Left forelimb (tissue), 1 donor: ENCODE results near the gene LMCD1.

ENCODE experiments used
- DNase-seq: peaks from one replicate; pipeline ENCODE4 v3.0.0-alpha.2; 2018; ENCODE audit warnings: low spot score

Gene LMCD1

DNA sequence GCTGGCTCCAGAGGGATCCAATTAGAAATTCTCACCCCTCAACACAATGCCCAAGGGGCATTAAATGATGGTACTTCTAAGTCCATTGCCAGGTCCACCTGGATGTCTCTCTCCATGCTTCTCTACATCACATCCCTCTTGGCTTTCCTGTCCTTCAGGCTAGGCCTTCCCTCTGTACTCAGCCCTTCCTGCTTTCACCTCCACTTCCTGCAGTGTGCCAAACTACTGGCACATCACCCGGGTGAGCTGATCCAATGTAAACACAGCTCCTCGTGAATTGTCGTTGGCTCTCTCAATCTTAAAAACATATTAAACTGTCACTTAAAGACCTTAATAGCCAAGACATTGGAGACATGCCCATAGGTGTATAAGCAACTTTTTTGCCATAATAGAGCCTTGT is 4.0 kb downstream of the LMCD1 start:
- DNase-seq = no peak

GRCh38 chr3:8506571-8507061 is 5.0 kb downstream of the LMCD1 start:
- DNase-seq = no peak

DNA sequence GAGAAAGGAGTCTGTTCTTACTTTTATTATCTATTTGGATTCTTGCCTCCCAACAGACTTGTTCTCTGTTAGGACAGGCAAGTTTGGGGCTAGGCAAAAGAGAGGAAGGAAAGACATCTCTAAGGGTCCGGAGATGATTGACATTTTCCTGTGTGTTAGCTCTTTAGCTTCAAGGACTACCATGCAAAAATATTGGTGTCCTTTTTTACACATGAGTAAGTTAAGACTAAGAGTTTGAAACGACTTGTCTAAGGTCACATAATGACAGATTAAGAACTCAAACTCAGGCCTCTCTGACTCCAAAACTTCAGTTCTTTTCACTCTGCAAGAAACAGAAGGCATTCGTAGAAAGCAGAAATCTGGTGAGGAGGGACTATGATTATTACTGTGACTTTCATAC is 5.9 kb downstream of the LMCD1 start:
- no peak for DNase-seq

GRCh38 chr3:8509961-8510360 is 8.3 kb downstream of the LMCD1 start:
- DNase-seq = no peak

DNA sequence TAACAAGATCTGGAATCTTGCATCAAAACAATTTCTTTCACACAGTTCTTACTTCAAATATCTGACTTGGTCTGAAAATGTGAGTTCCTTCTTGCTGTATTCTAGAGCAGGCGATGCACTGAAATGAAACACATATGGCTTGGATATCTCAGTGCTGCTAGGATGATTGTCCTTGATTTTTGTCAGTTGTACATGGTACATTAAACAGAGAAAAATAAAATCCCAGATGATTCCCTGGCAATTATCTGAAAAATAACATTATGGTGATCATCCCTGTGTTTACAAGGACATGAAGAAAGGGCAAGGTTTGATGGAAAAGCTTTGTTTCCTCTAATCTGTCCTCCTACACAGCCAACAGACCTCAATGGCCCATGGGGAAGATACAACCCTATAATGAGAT is 10.6 kb downstream of the LMCD1 start:
- no peak for DNase-seq

DNA sequence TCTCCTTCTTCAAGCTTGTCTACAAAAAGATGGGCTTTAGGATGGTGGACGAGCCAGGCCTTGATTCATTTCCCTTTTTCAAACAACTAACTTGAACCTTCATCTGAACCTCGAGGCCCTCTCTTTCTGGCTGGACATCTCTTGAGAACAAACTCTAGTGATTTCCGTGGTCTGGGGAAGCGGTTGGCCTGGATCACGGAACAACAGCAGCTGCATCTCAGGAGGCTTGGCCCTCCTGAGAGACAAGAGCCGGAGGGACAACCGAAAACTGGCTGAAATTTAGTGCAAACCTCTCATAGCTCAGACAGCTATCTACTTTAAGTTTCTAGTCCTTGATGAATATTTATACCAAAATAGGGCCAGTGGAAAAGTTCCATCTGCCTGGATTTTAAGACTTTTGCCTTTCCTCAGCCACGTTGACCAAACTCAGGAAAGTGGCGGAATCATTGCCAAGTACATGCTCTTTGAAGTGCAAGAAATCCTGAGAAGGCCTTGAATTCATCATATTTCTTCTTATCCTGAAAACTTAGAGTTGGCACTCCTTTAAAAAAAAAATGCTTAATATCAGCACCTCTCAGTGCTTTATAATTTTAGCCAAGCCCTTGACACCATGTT is 14.5 kb downstream of the LMCD1 start:
- no peak for DNase-seq

GRCh38 chr3:8516783-8517182 is 15.2 kb downstream of the LMCD1 start:
- no peak for DNase-seq

GRCh38 chr3:8517487-8517886 is 15.9 kb downstream of the LMCD1 start:
- no peak for DNase-seq

- DNase-seq = no peak
Observed at GRCh38 chr3:8518138-8518537, 16.5 kb downstream of the LMCD1 start.

DNA sequence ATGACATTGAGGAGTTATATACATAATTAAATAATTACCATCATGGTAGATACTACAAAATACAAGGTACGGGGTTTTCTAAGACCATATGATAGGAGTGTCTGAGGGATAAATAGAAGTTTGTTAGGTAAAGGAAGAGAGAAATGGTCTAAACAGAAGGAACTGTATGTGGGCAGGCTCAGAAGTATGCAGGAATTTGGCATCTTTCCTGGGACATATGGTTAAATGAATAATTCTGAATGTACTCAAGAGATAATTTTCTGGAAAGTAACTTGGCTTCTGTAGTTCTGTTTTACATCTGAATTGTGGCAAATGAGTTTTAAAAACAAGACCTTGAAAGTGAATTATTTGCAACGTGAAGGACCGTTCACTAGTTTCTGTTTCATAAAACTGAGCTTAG is 17.5 kb downstream of the LMCD1 start:
- DNase-seq = no peak

DNA sequence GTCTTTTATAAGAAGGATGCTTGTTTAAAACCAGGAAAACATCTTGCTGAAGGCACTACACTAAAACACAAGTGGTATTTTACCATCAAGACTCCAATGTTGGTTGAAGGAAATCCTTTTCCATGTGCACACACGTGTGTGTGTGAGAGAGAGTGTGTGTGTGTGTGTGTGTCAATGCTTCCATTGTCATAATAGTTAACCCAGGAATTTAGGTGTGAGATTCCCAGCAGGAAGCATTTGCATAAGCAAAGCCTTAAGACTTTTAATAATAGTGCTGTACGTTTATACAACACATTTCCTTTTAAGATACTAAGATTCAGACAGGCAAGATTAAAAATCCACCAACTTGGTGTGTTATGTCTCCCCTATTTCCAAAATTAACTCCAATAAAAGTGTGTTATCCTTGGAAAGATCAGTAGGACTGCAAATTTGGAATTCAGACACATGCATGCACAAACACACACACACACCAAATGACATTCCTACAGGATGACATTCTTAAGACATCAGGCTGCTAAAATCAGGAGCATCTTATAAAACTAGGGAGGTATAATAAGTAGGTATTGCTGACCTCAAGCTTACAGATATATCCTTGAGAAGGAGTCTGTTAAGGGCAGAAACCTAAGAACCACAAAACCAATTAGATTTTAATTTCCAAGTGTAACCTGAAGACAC is 18.3 kb downstream of the LMCD1 start:
- no peak for DNase-seq

DNA sequence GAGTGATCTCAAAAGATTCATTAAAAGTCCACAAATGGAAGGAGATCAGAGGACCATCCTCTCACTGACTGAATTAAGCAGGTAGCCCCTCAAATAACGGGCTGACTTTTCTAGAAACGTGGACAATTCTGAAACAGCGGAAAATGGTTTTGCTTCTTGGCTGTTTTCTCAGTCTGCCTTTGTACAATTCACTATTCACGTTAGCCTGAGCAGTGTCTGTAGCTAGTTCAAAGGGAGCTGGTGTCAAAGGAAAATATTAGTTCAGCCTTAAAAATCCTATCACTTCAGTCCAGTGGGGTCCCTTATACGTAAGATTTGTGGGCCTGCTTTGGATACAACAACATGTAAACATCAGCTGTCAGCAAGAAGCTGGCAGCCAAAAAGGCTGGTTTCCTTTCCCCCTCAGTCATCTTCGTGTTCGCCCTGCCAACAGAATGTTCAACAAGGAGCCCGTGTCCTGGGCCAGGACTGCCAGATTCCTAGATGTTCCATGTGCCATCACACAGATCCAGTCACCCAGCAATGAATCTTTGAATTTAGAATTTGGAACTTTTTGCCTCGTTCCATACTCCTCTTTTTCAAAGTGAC is 19.3 kb downstream of the LMCD1 start:
- no peak for DNase-seq

DNA sequence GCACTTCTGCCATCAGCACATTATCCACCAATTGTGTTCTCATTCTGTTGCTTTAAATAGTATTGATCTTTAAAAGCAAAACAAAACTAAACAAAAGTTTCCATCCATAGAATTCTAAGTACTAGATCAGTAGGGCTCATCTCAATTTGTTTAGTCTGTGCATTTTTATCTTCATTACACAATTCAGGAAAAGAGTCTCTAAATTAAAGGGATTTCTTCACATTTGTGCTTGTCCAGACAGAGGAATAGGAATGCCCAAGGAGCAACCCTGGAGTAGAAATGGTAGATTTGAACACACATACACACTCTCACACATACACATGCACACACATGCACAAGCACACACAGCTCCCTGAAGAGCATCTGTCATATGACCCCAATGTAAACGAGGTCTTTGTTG is 21.4 kb downstream of the LMCD1 start:
- no peak for DNase-seq

DNA sequence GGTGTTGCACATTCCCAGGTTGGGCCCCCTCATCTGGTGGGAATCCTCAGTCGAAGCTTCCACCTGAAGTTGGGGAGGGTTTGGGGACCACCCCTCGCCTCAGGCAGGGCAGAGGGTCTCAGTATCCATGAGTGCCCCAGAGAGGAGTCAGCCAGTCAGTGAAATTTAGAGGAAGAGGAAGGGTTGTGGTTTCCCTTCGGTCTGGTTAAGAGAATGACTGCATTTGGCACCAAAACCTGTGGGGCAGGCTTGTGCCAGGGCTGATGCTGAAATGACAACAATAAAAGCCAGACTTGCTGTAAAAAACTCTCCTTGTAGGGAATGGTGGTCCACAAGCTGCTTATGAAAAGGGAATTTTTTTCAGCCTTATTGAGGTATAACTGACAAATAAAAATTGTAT is 22.6 kb downstream of the LMCD1 start:
- DNase-seq = no peak

DNA sequence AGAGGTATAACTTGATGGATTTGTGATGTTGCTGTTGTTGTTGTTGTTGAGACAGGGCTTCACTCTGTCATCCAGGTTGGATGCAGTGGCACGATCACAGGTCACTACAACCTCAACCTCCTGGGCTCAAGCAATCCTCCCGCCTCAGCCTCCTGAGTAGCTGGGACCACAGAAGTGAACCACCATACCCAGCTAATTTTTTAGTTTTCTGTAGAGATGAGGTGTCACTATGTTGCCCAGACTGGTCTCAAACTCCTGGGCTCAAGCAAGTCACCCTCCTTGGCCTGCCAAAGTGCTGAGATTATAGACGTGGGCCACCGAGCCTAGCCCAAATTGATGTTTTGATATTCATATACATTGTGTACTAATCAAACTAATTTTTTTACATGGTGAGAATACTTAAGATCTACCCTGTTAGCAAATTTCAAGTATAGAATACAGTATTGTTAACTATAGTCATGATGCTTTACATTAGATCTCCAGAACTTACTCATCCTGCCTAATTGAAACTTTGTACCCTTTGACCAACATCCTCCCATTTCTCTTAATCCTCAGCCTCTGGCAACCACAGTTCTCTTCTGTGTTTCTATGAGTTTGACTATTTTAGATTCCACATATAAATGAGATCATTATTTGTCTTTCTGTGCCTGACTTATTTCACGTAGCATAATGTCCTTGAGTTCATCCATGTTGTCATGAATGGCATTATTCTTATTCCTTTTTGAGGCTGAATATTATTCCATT is 23.2 kb downstream of the LMCD1 start:
- DNase-seq = no peak

GRCh38 chr3:8525893-8526292 is 24.3 kb downstream of the LMCD1 start:
- no peak for DNase-seq

- no peak for DNase-seq
Observed at GRCh38 chr3:8529181-8529637, 27.6 kb downstream of the LMCD1 start.

DNA sequence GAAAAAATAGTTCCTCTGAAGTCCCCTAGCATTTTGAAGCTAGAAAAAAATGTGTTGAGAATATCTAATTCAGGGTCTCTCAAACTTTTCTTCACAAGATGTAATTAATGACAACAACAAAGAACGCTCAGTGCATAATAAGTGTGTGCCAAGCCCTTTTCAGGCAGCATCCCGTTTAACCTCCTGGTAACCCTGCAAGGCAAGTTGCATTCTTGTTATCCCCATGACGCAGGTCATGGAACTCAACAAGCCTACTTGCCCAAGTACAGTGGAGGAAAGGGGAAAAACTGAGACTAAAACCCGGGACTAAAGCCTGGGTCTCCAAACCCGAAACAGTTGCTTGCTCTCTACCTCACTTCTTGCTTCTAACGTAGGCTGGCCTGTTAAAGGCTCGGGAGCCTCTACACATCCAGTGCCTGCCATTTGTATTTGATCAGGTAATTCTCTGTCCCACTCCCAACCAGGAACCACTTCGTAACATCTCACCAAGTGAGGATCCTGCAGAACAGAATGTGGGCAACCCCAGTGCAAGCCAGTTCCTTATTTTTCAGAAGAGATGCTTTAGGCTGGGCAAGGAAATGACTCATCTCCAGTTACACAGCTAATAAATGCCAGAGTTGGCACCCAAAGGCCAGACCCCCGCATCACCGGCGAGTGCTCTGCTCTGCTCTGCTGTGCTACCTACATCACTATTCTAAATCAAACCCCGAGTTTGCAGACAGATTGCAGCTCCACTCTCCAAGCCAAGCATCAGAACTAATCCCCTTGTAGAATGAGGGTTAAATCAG is 28.3 kb downstream of the LMCD1 start:
- DNase-seq = no peak

- DNase-seq = no peak
Observed at GRCh38 chr3:8530581-8530980, 29.0 kb downstream of the LMCD1 start.

GRCh38 chr3:8532251-8532871 is 30.7 kb downstream of the LMCD1 start:
- peak; percentile 77 for DNase-seq
